DOHH2 (cell line): Measurements from ENCODE around the gene ZMYND8.

ENCODE experiments used
- H3F3A ChIP-seq: fragments of 200-600 bp; sonication (generic), shearing (Covaris generic); 2 replicates; pipeline ENCODE4 v1.6.0; 2016; ENCODE audit warnings: antibody characterized with exemption, mild to moderate bottlenecking; ENCODE audit not compliant: control insufficient read depth, insufficient read depth
- H3K27ac ChIP-seq: fragments of 200-600 bp; sonication (generic); 2 replicates; pipeline ENCODE4 v1.5.1; 2014; ENCODE audit warnings: low read depth, mild to moderate bottlenecking, low read length, moderate library complexity
- H3K27me3 ChIP-seq: fragments of 200-600 bp; sonication (generic); 2 replicates; pipeline ENCODE4 v1.6.1; 2014; ENCODE audit warnings: mild to moderate bottlenecking, low read length, mixed read lengths; ENCODE audit not compliant: control insufficient read depth
- H3K36me3 ChIP-seq: fragments of 200-600 bp; sonication (generic); 2 replicates; pipeline ENCODE4 v1.6.1; 2014; ENCODE audit warnings: mild to moderate bottlenecking, low read length, moderate library complexity, mixed read lengths; ENCODE audit not compliant: control insufficient read depth
- H3K4me1 ChIP-seq: fragments of 200-600 bp; sonication (generic); 2 replicates; pipeline ENCODE4 v1.6.1; 2014; ENCODE audit warnings: mild to moderate bottlenecking, low read length, mixed read lengths; ENCODE audit not compliant: control insufficient read depth
- H3K4me2 ChIP-seq: fragments of 200-600 bp; sonication (generic); 2 replicates; pipeline ENCODE4 v1.6.0; 2014; ENCODE audit warnings: mild to moderate bottlenecking, low read length, moderate library complexity
- H3K4me3 ChIP-seq: fragments of 200-600 bp; sonication (generic); 2 replicates; pipeline ENCODE4 v1.5.1; 2014; ENCODE audit warnings: mild to moderate bottlenecking, low read length, mixed read lengths
- H3K79me2 ChIP-seq: fragments of 200-600 bp; sonication (generic); 2 replicates; pipeline ENCODE4 v1.6.1; 2014; ENCODE audit warnings: mild to moderate bottlenecking, low read length, mixed read lengths; ENCODE audit not compliant: control insufficient read depth
- H3K9me2 ChIP-seq: fragments of 200-600 bp; sonication (generic); replicated peaks from 2 replicates; pipeline ENCODE4 v1.6.1; 2014; ENCODE audit warnings: mild to moderate bottlenecking, low read length, mixed read lengths; ENCODE audit not compliant: control insufficient read depth
- H3K9me3 ChIP-seq: fragments of 200-600 bp; sonication (generic); 2 replicates; pipeline ENCODE4 v1.6.1; 2014; ENCODE audit warnings: antibody characterized with exemption, low read length, mixed read lengths; ENCODE audit not compliant: control insufficient read depth, insufficient read depth
- H4K20me1 ChIP-seq: fragments of 200-600 bp; sonication (generic); 2 replicates; pipeline ENCODE4 v1.6.0; 2014; ENCODE audit warnings: low read depth, mild to moderate bottlenecking, antibody characterized with exemption, low read length, moderate library complexity; ENCODE audit not compliant: control insufficient read depth, insufficient read depth
- CTCF ChIP-seq: fragments of 200-600 bp; sonication (generic); IDR thresholded peaks from one replicate; pipeline ENCODE4 v1.5.1; 2014; ENCODE audit warnings: antibody characterized with exemption, mild to moderate bottlenecking, low read depth, low read length; ENCODE audit not compliant: poor library complexity, severe bottlenecking
- EZH2phosphoT487 ChIP-seq: fragments of 200-600 bp; sonication (generic); IDR thresholded peaks from 2 replicates; pipeline ENCODE4 v1.6.1; 2017; ENCODE audit warnings: borderline replicate concordance, mild to moderate bottlenecking, antibody characterized with exemption, low read length, moderate library complexity, mixed read lengths

Gene ZMYND8

GRCh38 chr20:47161411-47161810 lies 195.1 kb downstream of the ZMYND8 start:
- Histone ChIP-seq H3K79me2 (no peaks in the 10 kb centered on the region), H3F3A (no peaks in the 10 kb centered on the region), H4K20me1 (no peaks in the 10 kb centered on the region), H3K4me3 (no peak overlapping the region), H3K4me1 (no peaks in the 10 kb centered on the region), H3K9me2 (no peaks in the 10 kb centered on the region), H3K27me3 (no peaks in the 10 kb centered on the region), H3K9me3 (no peaks in the 10 kb centered on the region), H3K4me2 (no peak overlapping the region), H3K27ac (no peak overlapping the region), H3K36me3 (no peaks in the 10 kb centered on the region)
- no peak for TF ChIP-seq CTCF
- no peak for TF ChIP-seq EZH2phosphoT487

- H4K20me1 ChIP-seq: no peaks in the 10 kb centered on the region
- H3K27me3 ChIP-seq: no peaks in the 10 kb centered on the region
- no peaks in the 10 kb centered on the region for H3K9me2 ChIP-seq
- TF ChIP-seq EZH2phosphoT487 (no peak), CTCF (no peak)
- no peak overlapping the region for H3K27ac ChIP-seq
- no peaks in the 10 kb centered on the region for H3K4me1 ChIP-seq
- no peaks in the 10 kb centered on the region for H3K79me2 ChIP-seq
- no peaks in the 10 kb centered on the region for H3K36me3 ChIP-seq
- no peaks in the 10 kb centered on the region for H3F3A ChIP-seq
- H3K4me2 ChIP-seq: no peak overlapping the region
- no peaks in the 10 kb centered on the region for H3K9me3 ChIP-seq
- H3K4me3 ChIP-seq: no peak overlapping the region
Measured at GRCh38 chr20:47160992-47161391, 195.5 kb downstream of the ZMYND8 start.

GRCh38 chr20:47160240-47160639 lies 196.3 kb downstream of the ZMYND8 start:
- no peak overlapping the region for H3K27ac ChIP-seq
- H3K27me3 ChIP-seq: no peaks in the 10 kb centered on the region
- no peak overlapping the region for H3K4me3 ChIP-seq
- H3K9me3 ChIP-seq: no peaks in the 10 kb centered on the region
- TF ChIP-seq CTCF (no peak), EZH2phosphoT487 (no peak)
- H3K79me2 ChIP-seq: no peaks in the 10 kb centered on the region
- H4K20me1 ChIP-seq: no peaks in the 10 kb centered on the region
- no peak overlapping the region for H3K4me2 ChIP-seq
- H3K9me2 ChIP-seq: no peaks in the 10 kb centered on the region
- H3F3A ChIP-seq: no peaks in the 10 kb centered on the region
- no peaks in the 10 kb centered on the region for H3K36me3 ChIP-seq
- no peaks in the 10 kb centered on the region for H3K4me1 ChIP-seq
